Body of pancreas (tissue), 4 donors: Measurements from ENCODE around the gene ZNF595.

Experiments used
- CTCF ChIP-seq, 7 experiments: fragments of 450-650 bp in 4 of 7; fragments of 200-600 bp in 3 of 7; sonication (generic) in 3 of 7; IDR thresholded peaks; one replicate each; pipeline ENCODE4 v1.5.1; 2016 to 2019; ENCODE audit warnings: antibody characterized with exemption in 7 of 7
- POLR2A ChIP-seq, 3 donors: fragments of 450-650 bp; IDR thresholded peaks; one replicate each; pipeline ENCODE4 v1.6.1; 2016; ENCODE audit warnings: antibody characterized with exemption in 3 of 3, mild to moderate bottlenecking in 2 of 3

- TF ChIP-seq POLR2A (IDR thresholded peaks at IDR 0.05): no peak
- no peak for TF ChIP-seq CTCF (IDR thresholded peaks at IDR 0.05)
Measured at GRCh38 chr4:98386-98785, 45.3 kb downstream of the ZNF595 start.
